Measurements from ENCODE around the gene REM2.

Gene REM2

DNA sequence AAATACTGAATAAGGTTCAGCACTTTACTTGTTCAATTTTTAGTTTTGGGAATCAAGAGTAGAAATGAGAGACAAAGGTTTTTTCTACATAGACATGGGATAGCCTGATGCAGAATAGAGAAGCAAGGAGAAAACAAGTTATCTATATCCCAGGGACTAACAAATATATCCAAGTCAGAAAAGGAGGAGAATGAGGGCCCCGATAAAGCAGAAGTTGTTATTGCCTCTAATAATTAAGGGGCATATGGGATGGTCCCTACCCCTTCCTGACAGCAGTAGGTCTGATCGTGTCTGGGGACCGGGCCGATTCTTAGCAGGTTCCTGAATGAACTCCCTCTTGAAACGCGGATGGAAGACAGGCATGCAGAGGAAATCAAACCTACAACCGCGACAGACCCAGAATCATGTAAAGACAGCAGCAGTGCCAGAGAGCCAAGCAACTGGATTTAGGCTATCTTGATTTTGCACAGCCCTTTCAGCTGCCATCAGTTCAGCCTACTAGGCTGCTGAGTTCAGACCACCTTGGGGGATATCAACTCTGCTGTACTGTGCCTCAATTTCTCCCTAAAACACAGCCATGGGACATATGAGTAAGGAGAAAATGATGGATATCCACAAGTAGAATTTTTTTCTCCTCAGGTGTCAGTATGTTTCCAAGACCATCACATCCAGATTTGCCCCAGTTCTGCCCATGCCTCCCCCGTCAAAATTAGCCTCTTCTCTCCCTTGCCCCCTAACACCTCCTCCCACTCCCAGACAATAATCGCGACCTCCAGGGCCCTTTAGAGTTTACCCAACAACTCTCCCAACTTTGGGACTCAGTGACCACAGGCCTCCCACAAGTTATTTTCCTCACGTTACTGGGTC is 45.4 kb downstream of the REM2 start:
- DNase-seq (ENCODE audit: low read depth) = no peak

DNA sequence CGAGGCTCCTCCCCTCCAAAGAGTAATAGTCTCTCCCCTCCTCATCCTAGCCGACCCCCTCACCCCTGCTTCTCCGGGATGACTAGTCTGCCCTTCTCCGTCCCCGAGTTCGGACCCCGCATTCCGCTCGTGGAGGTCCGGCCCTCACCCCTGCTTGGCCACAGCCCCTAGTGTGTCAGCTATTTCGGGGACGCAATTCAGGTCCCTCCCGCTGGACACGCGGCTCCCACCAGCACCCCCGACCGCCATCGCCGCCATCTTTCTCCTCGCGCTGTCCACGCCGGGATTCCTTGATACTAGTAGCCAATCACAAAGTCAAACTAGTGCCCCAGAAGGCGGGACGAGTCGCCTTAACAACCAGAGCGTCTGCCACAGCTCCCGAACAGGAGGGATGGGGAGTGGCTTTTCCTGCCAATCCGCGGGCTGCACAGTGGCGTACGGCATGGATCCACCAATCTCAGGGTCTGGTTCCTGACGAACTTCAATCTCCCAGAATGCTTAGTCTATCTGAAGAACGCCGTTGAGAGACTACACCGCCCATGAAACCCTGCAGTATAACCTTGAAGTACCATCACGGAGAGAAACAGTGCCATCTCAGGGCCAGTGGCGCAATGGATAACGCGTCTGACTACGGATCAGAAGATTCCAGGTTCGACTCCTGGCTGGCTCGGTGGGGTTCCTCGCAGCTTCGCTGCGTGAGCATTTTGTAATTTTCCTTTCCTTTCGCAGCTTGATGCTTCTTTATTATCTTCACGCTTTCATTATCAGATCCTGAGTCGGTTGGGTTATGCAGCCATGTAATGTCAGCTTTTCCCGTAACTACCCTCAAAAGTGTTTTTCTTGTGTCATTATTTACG is 46.3 kb downstream of the REM2 start, which contains the start of gene PRMT5:
TSS of gene PRMT5 (minus strand) at position 273 of the 857 bp plus-strand sequence. CDS start at position 258, 15 bp downstream.
- peak; percentile 98 for DNase-seq (ENCODE audit: low read depth)

DNA sequence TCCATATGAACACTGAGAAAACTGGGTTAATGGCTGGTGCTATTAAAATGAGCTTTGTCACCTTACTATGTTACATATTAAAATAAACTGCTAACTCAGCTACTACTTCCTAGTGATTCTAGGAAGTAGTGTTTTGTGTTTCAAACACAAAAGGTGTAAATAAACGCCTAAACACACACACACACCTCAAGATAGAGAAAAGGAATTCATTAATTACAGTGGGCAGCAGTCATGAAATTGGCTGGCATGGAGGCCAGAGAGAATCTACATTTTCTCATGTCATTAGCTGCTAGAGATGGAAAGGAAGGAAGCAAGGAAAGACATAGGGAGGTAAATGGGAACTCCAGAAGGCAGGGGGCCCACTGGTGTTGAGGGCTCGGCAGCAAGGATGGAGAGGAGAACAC is 46.9 kb downstream of the REM2 start:
- DNase-seq (ENCODE audit: low read depth) = no peak

DNA sequence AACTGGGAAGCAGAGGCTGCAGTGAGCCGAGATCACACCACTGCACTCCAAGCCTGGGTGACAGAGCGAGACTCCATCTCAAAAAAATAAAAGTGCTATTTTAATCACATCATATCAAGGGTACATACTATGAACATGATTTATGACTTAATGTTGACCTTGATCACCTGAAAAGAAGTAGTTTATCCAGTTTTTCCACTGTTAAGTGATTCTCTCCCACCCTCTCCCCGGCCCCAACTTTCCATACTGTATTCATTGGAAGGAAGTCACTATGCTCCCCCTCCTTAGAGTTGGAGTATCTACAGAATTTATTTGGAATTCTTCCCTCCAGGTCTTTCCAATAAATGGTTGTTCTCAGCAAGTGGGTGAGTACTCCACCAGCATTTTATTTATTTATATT is 49.1 kb downstream of the REM2 start:
- no peak for DNase-seq (ENCODE audit: low read depth)

DNA sequence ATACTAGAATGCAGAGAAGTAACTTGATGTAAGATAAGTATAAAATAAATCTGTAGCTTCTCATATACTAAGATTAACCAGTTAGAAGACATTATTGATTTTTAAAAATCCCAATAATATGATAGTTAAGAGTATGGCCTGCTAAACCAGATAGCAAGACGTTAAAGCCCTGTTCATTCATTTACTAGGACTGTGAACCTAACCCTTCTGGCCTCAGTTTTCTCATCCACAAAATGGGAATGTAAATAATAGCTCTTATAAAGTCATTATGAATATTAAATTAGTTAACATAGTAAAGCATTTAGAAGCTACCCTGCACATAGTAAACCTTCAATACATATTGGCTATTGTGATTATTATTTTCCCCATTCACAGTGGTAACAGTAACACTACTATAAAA is 52.1 kb downstream of the REM2 start:
- DNase-seq (ENCODE audit: low read depth) = no peak
